SU-DHL-6 (cell line): ENCODE data around the gene CCDC32.

Experiments used
- CTCF ChIP-seq: fragments of 200-600 bp; sonication (generic); IDR thresholded peaks from one replicate; pipeline ENCODE4 v1.5.1; 2017; ENCODE audit warnings: antibody characterized with exemption, mild to moderate bottlenecking, low read length, moderate library complexity; ENCODE audit not compliant: insufficient read depth, poor library complexity, severe bottlenecking
- EZH2phosphoT487 ChIP-seq: fragments of 200-600 bp; sonication (generic), shearing (Covaris generic); conservative IDR thresholded peaks from 2 replicates; pipeline ENCODE4 v1.6.1; 2018; ENCODE audit warnings: mild to moderate bottlenecking, antibody characterized with exemption, low read length, moderate library complexity, mixed read lengths

- TF ChIP-seq CTCF (no peak), EZH2phosphoT487 (no peak)
Observed at GRCh38 chr15:40597024-40597423, 32.2 kb upstream of the CCDC32 start.
